Smooth muscle cell (in vitro differentiated cells): ENCODE measurements around the gene FFAR1. TPM values are rescaled to one million over a fixed set of nuclear protein-coding genes. Genes with fewer than 3 reads are reported as not detected.

Experiments used
- DNase-seq: peaks from one replicate; lab custom pipeline; 2025; ENCODE audit not compliant: unreplicated experiment; lab: John Stamatoyannopoulos, UW
- H2AFZ ChIP-seq: fragments of 200-600 bp; sonication (generic); 2 replicates; pipeline ENCODE4 v1.6.0; 2016; ENCODE audit warnings: antibody characterized with exemption, low read depth, mild to moderate bottlenecking
- H3F3A ChIP-seq: fragments of 200-600 bp; sonication (generic); 2 replicates; pipeline ENCODE4 v1.6.0; 2017; ENCODE audit warnings: antibody characterized with exemption, low read depth
- H3K27ac ChIP-seq: fragments of 200-600 bp; sonication (generic); 2 replicates; pipeline ENCODE4 v1.5.1; 2016; ENCODE audit warnings: low read depth, mild to moderate bottlenecking
- H3K27me3 ChIP-seq: fragments of 200-600 bp; sonication (generic); 2 replicates; pipeline ENCODE4 v1.6.1; 2016; ENCODE audit warnings: low read depth, mild to moderate bottlenecking
- H3K36me3 ChIP-seq: fragments of 200-600 bp; sonication (generic); 2 replicates; pipeline ENCODE4 v1.5.1; 2016; ENCODE audit warnings: low read depth
- H3K4me1 ChIP-seq: fragments of 200-600 bp; sonication (generic); 2 replicates; pipeline ENCODE4 v1.5.1; 2016; ENCODE audit warnings: low read depth
- H3K4me2 ChIP-seq: fragments of 200-600 bp; sonication (generic); 2 replicates; pipeline ENCODE4 v1.6.0; 2016; ENCODE audit warnings: mild to moderate bottlenecking
- H3K4me3 ChIP-seq: fragments of 200-600 bp; sonication (generic); 2 replicates; pipeline ENCODE4 v1.5.1; 2016; ENCODE audit warnings: mild to moderate bottlenecking
- H3K79me2 ChIP-seq: fragments of 200-600 bp; sonication (generic); 2 replicates; pipeline ENCODE4 v1.6.0; 2016; ENCODE audit warnings: low read depth, mild to moderate bottlenecking
- H3K9ac ChIP-seq: fragments of 200-600 bp; sonication (generic); 2 replicates; pipeline ENCODE4 v1.6.0; 2016; ENCODE audit warnings: low read depth
- H3K9me3 ChIP-seq: fragments of 200-600 bp; sonication (generic); replicated peaks from 2 replicates; pipeline ENCODE4 v1.5.1; 2016; ENCODE audit warnings: low read depth
- H4K20me1 ChIP-seq: fragments of 200-600 bp; sonication (generic); 2 replicates; pipeline ENCODE4 v1.6.0; 2016; ENCODE audit warnings: low read depth
- CTCF ChIP-seq: fragments of 200-600 bp; sonication (generic); IDR thresholded peaks from 2 replicates; pipeline ENCODE4 v1.5.1; 2017; ENCODE audit warnings: borderline replicate concordance, mild to moderate bottlenecking, antibody characterized with exemption; ENCODE audit not compliant: insufficient read depth, poor library complexity, severe bottlenecking
- WGBS: methylation state at CpG from one replicate; pipeline ENCODE4 v1.1.7; 2016; ENCODE audit warnings: low lambda C conversion rate; 5-methylcytosine and 5-hydroxymethylcytosine counted together
- polyA plus RNA-seq: library from polyadenylated mRNA; unstranded; fragments of >200 nt; fragmentation: Nextera tagmentation; extraction: Ambion mirVana; gene quantifications from 2 replicates; pipeline ENCODE4 v1.2.1, GENCODE V29; 2016
- total RNA-seq: library from RNA; depleted of rRNA; stranded (reverse); fragments of >200 nt; gene quantifications from 2 replicates; pipeline ENCODE4 v1.2.3, GENCODE V29; 2014

FFAR1 gene
- total and polyA plus RNA-seq, 2 experiments from 2014 or later: not detected

GRCh38 chr19:35299523-35300338 is 48.0 kb upstream of the FFAR1 start:
- WGBS: 95% methylated on average over 27 of the region's 55 CpGs
- Histone ChIP-seq H3F3A (no peaks in the 10 kb centered on the region), H3K4me2 (no peak overlapping the region), H3K4me3 (no peak overlapping the region), H3K9me3 (no peaks in the 10 kb centered on the region), H3K27ac (no peak overlapping the region), H3K9ac (no peak overlapping the region), H3K79me2 (no peaks in the 10 kb centered on the region), H2AFZ (no peak overlapping the region), H3K27me3 (no peaks in the 10 kb centered on the region), H4K20me1 (no peaks in the 10 kb centered on the region), H3K36me3 (no peaks in the 10 kb centered on the region), H3K4me1 (no peaks in the 10 kb centered on the region)
- no peak for TF ChIP-seq CTCF
- no peak for DNase-seq

- Histone ChIP-seq H3K9ac (no peak overlapping the region), H3F3A (no peaks in the 10 kb centered on the region), H3K36me3 (no peaks in the 10 kb centered on the region), H3K79me2 (no peaks in the 10 kb centered on the region), H3K27me3 (no peaks in the 10 kb centered on the region), H3K27ac (no peak overlapping the region), H3K9me3 (no peaks in the 10 kb centered on the region), H3K4me3 (no peak overlapping the region), H3K4me2 (no peak overlapping the region), H2AFZ (no peak overlapping the region), H4K20me1 (no peaks in the 10 kb centered on the region), H3K4me1 (no peaks in the 10 kb centered on the region)
- no peak for DNase-seq
- TF ChIP-seq CTCF: no peak
- WGBS: 94% methylated on average over 10 of the region's 10 CpGs
Measured at GRCh38 chr19:35300339-35300649, 47.4 kb upstream of the FFAR1 start.

- no peak for TF ChIP-seq CTCF
- no peaks in the 10 kb centered on the region for H3K36me3 ChIP-seq
- no peaks in the 10 kb centered on the region for H3K79me2 ChIP-seq
- H3K4me3 ChIP-seq: no peak overlapping the region
- no peak overlapping the region for H3K9ac ChIP-seq
- no peak overlapping the region for H2AFZ ChIP-seq
- no peaks in the 10 kb centered on the region for H3K27me3 ChIP-seq
- no peaks in the 10 kb centered on the region for H3K9me3 ChIP-seq
- no peaks in the 10 kb centered on the region for H3K4me1 ChIP-seq
- no peak overlapping the region for H3K4me2 ChIP-seq
- H3F3A ChIP-seq: no peaks in the 10 kb centered on the region
- no peak overlapping the region for H3K27ac ChIP-seq
- DNase-seq: no peak
- 99% methylated on average over 2 of the region's 2 CpGs for WGBS
- no peaks in the 10 kb centered on the region for H4K20me1 ChIP-seq
Measured at GRCh38 chr19:35301961-35302360, 45.7 kb upstream of the FFAR1 start.

- Histone ChIP-seq H2AFZ (no peak overlapping the region), H4K20me1 (no peaks in the 10 kb centered on the region), H3K4me2 (no peak overlapping the region), H3K79me2 (no peaks in the 10 kb centered on the region), H3K27me3 (no peaks in the 10 kb centered on the region), H3K9ac (no peak overlapping the region), H3K36me3 (no peaks in the 10 kb centered on the region), H3K9me3 (no peaks in the 10 kb centered on the region), H3K4me3 (no peak overlapping the region), H3F3A (no peaks in the 10 kb centered on the region), H3K4me1 (no peaks in the 10 kb centered on the region), H3K27ac (no peak overlapping the region)
- TF ChIP-seq CTCF: no peak
- DNase-seq: no peak
- 91% methylated on average over 16 of the region's 16 CpGs for WGBS
Measured at GRCh38 chr19:35302446-35302845, 45.3 kb upstream of the FFAR1 start.
